Measurements from ENCODE around the gene MAST2.
"Not testable (repeated sequence)": the region's sequence is repeated elsewhere in the genome, so short reads cannot be mapped to it uniquely, and the experiment has no call there.

The MAST2 gene

DNA sequence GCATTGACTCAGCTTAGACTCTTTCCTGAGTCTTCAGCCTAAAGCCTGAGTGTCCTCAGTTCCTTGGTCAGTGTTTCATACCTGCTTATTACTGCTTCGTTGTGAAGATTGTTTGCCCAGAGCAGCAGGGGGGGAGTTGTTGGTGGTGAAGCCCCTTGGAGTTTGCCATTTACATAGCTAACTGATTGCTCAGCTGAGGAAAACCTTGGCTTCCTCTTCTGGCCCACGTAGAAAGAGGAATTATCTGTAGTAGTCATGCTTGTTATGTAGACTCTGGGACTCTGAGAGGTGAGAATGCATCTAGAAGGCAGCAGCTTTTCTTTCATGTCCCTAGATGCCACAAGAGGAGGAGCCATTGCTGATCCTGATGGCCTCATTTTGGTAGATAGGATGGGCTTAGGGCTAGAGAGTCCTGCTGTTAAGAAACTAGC, 125.9 kb downstream of the MAST2 start:
- no peak for DNase-seq (ENCODE audit: low read depth)
- H3K4me3 ChIP-seq (ENCODE audit: low read depth, low read length) = no peak overlapping the region
- TF ChIP-seq, protein P1, sequence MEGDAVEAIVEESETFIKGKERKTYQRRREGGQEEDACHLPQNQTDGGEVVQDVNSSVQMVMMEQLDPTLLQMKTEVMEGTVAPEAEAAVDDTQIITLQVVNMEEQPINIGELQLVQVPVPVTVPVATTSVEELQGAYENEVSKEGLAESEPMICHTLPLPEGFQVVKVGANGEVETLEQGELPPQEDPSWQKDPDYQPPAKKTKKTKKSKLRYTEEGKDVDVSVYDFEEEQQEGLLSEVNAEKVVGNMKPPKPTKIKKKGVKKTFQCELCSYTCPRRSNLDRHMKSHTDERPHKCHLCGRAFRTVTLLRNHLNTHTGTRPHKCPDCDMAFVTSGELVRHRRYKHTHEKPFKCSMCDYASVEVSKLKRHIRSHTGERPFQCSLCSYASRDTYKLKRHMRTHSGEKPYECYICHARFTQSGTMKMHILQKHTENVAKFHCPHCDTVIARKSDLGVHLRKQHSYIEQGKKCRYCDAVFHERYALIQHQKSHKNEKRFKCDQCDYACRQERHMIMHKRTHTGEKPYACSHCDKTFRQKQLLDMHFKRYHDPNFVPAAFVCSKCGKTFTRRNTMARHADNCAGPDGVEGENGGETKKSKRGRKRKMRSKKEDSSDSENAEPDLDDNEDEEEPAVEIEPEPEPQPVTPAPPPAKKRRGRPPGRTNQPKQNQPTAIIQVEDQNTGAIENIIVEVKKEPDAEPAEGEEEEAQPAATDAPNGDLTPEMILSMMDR (IDR thresholded peaks at IDR 0.05; ENCODE audit: control insufficient read depth, extremely low read depth, insufficient read depth) = no peak

DNA sequence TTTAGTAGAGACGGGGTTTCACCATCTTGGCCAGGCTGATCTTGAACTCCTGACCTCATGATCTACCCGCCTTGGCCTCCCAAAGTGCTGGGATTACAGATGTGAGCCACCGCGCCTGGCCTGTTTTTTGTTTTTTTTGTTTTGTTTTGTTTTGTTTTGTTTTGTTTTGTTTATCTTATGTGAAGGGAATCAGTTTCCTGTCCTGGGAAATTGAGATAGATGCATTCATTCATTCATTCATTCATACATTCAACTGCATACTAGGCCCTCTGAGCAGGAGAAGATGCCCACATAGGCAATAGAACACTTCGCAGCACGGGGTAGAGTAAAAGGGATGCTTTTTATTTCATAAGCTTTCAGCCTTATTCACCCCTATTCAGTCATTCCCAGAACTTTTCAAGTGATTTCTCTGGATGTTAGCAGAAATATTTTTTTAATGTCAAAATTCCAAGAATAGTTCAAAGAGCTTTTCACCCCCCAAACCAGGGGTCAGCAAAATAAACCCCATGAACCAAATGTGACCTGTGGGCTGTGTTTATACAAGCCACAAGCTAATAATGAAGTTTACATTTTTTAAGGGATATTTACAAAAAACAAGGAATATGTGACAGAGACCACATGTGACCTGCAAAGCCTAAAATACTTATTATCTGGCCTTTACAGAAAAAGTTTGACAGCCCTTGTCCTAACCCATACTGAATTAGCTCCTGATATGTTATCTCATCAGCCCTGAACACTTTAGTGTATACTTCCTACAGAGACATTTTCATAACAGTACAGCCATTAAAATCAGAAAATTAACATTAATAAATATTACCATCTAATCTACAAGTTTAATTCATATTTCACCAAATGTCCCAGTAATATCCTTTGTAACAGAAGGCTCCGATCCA, 127.1 kb downstream of the MAST2 start:
- H3K4me3 ChIP-seq (ENCODE audit: low read depth, low read length) = no peak overlapping the region
- DNase-seq (ENCODE audit: low read depth) = no peak
- TF ChIP-seq, protein P1 (IDR thresholded peaks at IDR 0.05; ENCODE audit: control insufficient read depth, extremely low read depth, insufficient read depth) = no peak

DNA sequence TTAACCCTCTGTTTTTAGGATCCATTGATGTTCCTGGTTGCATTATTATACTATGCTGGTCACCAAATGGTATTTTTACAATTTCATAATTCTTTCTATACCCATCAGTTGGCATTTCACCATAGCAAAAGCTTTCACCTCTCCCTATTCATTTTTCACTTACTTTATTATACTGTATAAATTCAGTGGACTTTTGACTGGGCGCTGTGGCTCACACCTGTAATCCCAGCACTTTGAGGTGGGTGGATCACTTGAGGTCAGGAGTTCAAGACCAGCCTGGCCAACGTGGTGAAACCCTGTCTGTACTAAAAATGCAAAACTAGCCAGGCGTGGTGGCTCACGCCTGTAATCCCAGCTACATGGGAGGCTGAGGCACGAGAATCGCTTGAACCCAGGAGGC, 128.8 kb downstream of the MAST2 start:
- DNase-seq (ENCODE audit: low read depth); H3K4me3 ChIP-seq (ENCODE audit: low read depth, low read length): not testable (repeated sequence)

DNA sequence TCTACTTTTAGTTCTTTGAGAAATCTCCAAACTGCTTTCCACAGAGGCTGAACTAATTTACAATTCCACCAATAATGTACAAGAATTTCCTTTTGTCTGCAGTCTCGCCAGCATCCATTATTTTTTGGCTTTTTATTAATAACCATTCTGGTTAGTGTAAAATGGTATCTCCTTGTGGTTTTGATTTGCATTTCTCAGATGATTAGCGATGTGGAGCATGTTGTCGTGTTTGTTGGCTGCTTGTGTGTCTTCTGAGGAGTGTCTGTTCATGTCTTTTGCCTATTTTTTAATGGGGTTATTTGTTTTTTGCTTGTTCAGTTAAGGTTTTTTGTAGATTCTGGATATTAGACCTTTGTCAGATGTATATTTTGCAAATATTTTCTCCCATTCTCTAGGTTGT, 131.5 kb downstream of the MAST2 start:
- no peak overlapping the region for H3K4me3 ChIP-seq (ENCODE audit: low read depth, low read length)
- DNase-seq (ENCODE audit: low read depth) = no peak
- TF ChIP-seq, protein P1 (IDR thresholded peaks at IDR 0.05; ENCODE audit: control insufficient read depth, extremely low read depth, insufficient read depth) = no peak

DNA sequence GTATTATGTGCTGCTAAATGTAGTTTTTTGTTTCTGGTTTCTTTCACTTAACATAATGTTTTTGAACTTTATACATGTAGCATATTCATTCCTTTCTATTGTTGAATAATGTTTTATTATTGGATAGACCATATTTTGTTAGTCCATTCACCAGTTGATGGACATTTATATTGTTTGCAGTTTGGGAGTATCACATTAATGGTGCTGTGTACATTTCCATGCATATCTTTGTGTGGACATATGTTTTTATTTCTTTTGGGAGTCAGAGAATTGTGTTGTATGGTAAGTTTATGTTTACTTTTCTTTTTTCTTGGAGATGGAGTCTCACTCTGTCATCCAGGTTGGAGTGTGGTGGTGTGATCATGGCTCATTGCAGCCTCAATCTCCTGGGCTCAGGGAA, 134.6 kb downstream of the MAST2 start:
- TF ChIP-seq, protein P1 (IDR thresholded peaks at IDR 0.05; ENCODE audit: control insufficient read depth, extremely low read depth, insufficient read depth) = no peak

DNA sequence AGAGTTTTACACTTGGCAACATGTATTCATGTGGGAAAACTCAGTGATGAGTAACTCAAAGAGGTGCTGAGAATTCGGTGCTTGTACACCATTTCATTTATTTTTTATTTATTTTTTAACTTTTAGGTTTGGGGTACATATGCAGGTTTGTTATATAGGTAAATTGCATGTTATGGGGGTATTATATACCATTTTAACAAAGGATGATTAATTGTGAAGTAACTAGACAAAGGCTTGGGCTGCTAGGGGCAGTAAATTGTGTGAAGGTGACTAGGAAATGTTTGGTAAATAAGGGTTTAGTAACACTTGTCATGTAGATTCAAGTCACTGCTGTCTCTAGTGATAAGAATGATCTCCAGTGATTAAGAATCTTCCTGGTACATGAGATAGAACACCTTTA, 139.0 kb downstream of the MAST2 start:
- TF ChIP-seq, protein P1 (IDR thresholded peaks at IDR 0.05; ENCODE audit: control insufficient read depth, extremely low read depth, insufficient read depth) = no peak
- H3K4me3 ChIP-seq (ENCODE audit: low read depth, low read length) = no peak overlapping the region
- DNase-seq (ENCODE audit: low read depth) = no peak

More for the DNA sequence above, 134.6 kb downstream of the MAST2 start:
- DNase-seq (ENCODE audit: low read depth) = no peak
- no peak overlapping the region for H3K4me3 ChIP-seq (ENCODE audit: low read depth, low read length)

DNA sequence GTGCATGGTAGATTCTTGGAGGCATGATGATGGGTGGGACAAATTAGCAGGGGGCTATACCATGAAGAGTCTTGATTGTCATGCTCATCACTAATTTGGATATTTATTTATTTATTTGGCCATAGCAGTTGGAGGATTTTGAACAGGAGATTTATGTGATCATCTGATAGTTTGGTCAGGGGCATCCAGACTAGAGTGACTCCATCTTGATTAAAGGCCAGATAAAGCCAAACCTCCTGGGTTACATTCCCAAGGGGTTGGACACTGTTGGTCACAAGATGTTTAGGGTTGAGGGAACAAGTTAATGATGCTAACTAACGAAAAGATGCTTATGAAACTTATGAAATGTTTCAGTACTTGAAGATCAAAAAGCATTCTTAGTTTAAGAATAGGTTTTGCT, 139.8 kb downstream of the MAST2 start:
- no peak for DNase-seq (ENCODE audit: low read depth)
- TF ChIP-seq, protein P1 (IDR thresholded peaks at IDR 0.05; ENCODE audit: control insufficient read depth, extremely low read depth, insufficient read depth) = no peak
- H3K4me3 ChIP-seq (ENCODE audit: low read depth, low read length) = no peak overlapping the region
